ENCODE results near the gene TMCO6. TPM values are rescaled to one million over a fixed set of nuclear protein-coding genes. Genes with fewer than 3 reads are reported as not detected.

TMCO6 gene
- total RNA-seq (2022; extraction: Qiagen RNA extraction; ENCODE audit: low read depth) = 9.6 to 15.4 TPM (median 14.1 TPM) in 5 replicates

DNA sequence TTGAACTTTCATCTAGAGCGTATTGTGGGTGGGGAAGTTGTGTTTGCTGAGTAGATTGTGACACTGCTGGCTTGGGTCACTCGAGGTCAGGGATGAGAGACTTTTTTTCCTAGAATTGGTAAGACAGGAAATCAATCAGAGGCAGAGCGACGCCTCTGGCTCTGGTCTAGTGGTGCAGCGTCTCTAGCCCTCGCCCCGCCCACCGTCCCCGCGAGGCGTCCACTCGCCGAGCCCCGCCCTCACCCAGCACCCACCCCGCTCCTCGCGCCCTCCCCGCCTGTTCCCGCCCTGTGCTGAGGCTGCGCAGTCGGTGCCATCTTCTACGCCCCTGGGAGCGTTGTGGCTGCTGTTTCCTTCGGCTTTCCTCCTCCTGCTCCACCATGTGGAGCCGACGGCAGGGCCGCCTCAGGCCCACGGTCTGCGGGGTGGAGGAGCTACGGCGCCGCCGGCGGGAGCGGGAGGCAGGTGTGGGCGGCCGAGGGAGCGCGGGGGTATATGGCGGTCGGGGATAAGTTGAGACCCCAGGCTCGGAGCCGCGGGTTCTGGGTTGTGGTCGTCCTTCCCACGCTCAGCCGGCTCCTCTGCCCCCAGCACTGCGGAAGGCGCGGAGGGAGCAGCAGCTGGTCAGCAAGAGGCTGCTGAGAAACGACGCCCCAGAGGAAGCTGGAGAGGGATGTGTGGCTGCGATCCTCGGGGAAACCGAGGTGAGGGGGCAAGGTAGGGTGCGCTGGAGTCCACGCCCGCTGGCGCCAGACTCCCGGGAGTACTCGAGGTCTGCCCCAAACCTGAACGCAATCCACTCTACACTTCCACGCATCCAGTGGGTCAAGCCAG, at the start of gene TMCO6:
Gene TMCO6, plus strand, starts transcription at position 304 of the 834 bp plus-strand sequence. Its CDS starts 77 bp downstream, at position 381.

DNA sequence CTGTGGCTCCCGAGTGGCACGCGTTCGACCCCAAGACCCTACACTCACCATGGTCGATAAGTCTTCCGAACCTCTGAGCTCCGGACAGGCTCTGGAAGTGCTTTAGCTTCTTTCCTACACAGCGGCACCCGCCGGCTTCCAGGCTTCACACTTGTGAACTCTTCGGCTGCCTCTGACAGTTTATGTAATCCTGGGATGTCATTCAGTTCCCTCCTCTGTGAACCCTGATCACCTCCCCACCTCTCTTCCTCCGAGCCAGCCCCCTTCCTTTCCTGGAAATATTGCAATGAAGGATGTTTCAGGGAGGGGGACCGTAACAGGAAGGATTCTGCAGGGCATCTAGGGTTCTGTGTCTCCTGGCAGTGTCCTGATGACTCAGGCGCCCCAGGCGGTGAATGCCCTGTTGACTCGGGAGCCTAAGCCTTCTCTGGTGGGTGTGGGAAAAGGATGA, 6.2 kb upstream of the TMCO6 start, which contains the start of gene CD14:
Gene CD14, minus strand, starts transcription at position 155 of the 451 bp plus-strand sequence. Its CDS starts 104 bp downstream, at position 51.

DNA sequence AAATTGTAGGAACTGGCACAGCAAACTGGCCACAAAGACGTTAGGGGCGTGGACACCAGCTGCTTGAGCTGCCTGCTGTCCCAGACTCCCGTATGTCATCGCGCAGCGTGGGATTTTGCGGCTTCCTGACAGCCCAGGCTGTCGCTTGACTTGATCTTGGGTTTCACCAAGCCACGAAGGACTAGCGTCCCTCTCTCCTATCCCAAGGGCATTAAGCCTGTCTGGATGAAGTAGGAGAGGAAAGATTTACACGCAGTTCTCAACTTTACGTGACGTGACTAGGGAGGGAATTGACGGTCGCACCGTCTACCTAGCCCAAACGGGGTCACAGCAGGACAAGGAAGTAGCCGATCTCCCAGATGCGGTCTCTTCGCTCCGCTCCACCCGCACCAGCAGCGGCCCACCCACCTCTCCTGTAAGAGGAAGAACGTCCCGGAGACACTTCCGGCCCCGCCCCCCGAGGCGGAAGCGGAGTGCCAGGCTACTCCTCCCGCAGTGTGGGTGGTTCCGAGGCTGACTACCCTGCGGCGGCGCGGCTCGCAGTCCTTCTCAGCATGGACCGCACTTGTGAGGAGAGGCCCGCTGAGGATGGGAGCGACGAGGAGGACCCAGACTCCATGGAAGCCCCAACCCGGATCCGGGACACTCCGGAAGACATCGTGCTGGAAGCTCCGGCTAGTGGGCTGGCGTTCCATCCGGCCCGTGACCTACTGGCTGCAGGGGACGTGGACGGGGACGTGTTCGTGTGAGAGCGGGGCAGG, 25.3 kb downstream of the TMCO6 start, which contains the start of gene WDR55:
Gene WDR55, plus strand, starts transcription at position 546 of the 761 bp plus-strand sequence. Its CDS starts 9 bp downstream, at position 555.

DNA sequence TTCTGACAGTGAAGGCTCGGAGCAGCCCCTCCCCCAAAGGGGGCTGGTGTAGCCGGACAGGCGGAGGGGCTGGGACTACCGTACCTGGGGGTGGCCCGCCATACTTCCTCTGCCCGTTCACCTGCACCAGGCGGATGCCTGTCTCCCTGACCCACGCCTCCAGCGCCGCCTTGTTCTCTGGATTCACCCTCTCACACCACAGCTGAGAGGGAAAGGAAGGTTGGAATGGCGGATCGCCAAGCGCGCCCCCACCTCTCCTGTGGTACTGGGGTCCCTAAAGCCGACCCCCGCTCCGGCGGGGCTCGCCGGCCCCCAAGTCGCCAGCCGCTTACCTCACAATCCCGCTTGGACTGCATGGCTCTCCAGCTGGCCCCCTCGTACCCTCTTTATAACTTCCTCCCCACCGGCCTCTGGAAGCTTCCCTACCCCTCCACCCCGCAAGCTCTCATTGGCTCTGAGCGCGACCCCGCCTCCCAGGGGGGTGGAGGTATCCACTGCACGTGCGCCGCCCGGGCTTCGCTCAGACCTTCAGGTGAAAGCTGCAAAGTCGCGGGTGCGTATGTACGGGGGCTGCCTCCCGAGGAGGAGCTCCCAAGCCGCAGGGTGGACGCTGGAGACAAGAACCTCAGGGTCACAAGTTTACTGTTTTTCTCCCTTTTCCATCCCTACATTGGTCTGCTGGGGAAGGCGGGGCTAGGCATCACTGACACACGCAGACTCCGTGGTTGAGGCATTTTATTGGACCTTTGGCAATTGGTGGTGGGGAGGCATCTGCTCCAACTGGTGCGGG, 34.1 kb downstream of the TMCO6 start, which contains the start of gene DND1:
Gene DND1, minus strand, starts transcription at position 390 of the 790 bp plus-strand sequence. Its CDS starts 34 bp downstream, at position 356.

DNA sequence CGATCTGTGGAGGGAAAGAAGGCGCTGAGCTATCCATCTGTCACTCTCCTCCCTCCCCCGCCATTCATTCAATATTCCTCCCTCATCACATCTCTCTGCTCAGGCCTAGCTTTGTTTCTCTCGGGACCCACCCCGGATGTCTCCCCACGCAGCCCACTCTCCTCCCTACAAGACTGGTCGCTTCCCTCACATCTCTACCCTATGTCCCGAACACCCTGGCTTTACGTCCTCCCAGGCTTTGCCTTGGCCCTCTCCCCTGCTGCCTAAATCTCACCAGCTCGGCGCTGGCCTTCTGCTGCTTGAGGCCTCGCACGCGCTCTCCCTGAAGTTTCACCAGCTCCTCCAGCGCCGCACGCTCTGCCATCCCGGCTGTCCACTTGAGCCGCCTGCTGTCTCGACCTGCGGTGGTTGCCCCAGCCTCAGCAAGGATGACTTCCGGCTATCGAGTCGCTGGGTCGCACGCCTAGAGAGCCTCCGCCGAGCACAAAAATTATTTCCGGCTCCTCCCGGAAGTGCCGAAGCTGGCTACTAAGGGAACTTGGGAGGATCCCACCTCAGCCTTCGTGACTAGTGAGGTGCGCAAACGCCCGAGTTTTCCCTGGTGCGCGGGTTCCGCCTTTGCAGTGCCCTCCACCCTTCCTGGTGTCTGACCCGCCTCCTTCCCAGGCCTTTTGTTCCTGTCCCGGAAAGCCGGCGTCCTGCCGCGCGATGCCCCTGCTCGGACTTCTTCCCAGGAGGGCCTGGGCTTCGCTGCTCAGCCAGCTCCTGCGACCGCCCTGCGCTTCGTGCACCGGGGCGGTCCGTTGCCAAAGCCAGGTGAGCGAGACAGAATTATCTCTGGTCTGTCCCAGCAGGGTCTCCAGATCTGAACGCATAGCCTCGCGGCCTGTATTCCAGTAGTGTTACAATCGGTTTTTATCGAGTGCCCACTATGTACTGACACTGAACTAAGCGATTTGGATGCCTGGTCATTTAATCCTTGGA, 52.0 kb downstream of the TMCO6 start, which contains the start of the genes HARS1 and HARS2:
Gene HARS1, minus strand, starts transcription at position 430 of the 984 bp plus-strand sequence. Its CDS starts 66 bp downstream, at position 364.
Gene HARS2, plus strand, starts transcription at position 515 of the 984 bp plus-strand sequence. Its CDS starts 194 bp downstream, at position 709.

Other genes starting within 250 kb of the TMCO6 start
- gene ANKHD1, start 237.6 kb upstream of the TMCO6 start, total RNA-seq (2022; extraction: Qiagen RNA extraction; ENCODE audit: low read depth) = 45.2 to 56.1 TPM (median 54.2 TPM) in 5 replicates
- gene EIF4EBP3, start 91.8 kb upstream of the TMCO6 start, total RNA-seq (2022; extraction: Qiagen RNA extraction; ENCODE audit: low read depth) = 0.54 to 4.1 TPM (median 2.0 TPM) in 5 replicates
- 41.8 to 62.1 TPM (median 47.4 TPM) in 5 replicates for gene SRA1, start 82.0 kb upstream of the TMCO6 start, total RNA-seq (2022; extraction: Qiagen RNA extraction; ENCODE audit: low read depth)
- gene APBB3, start 74.9 kb upstream of the TMCO6 start, total RNA-seq (2022; extraction: Qiagen RNA extraction; ENCODE audit: low read depth) = 3.8 to 8.1 TPM (median 6.3 TPM) in 5 replicates
- 71.0 to 82.2 TPM (median 80.6 TPM) in 5 replicates for gene SLC35A4, start 74.6 kb upstream of the TMCO6 start, total RNA-seq (2022; extraction: Qiagen RNA extraction; ENCODE audit: low read depth)
- gene CD14, start 6.3 kb upstream of the TMCO6 start, total RNA-seq (2022; extraction: Qiagen RNA extraction; ENCODE audit: low read depth) = 3.2 to 5.6 TPM (median 3.9 TPM) in 5 replicates
- 112 to 142 TPM (median 122 TPM) in 5 replicates for gene NDUFA2, start 8.2 kb downstream of the TMCO6 start, total RNA-seq (2022; extraction: Qiagen RNA extraction; ENCODE audit: low read depth)
- 88.3 to 127 TPM (median 99.7 TPM) in 5 replicates for gene IK, start 8.4 kb downstream of the TMCO6 start, total RNA-seq (2022; extraction: Qiagen RNA extraction; ENCODE audit: low read depth)
- gene WDR55, start 25.5 kb downstream of the TMCO6 start, total RNA-seq (2022; extraction: Qiagen RNA extraction; ENCODE audit: low read depth) = 28.6 to 30.9 TPM (median 29.2 TPM) in 5 replicates
- 0.48 to 0.94 TPM (median 0.73 TPM) in 5 replicates for gene DND1, start 34.1 kb downstream of the TMCO6 start, total RNA-seq (2022; extraction: Qiagen RNA extraction; ENCODE audit: low read depth)
- 78.1 to 83.6 TPM (median 79.0 TPM) in 5 replicates for gene HARS1, start 51.9 kb downstream of the TMCO6 start, total RNA-seq (2022; extraction: Qiagen RNA extraction; ENCODE audit: low read depth)
- 35.4 to 42.8 TPM (median 37.5 TPM) in 5 replicates for gene HARS2, start 52.0 kb downstream of the TMCO6 start, total RNA-seq (2022; extraction: Qiagen RNA extraction; ENCODE audit: low read depth)
- gene ZMAT2, start 61.0 kb downstream of the TMCO6 start, total RNA-seq (2022; extraction: Qiagen RNA extraction; ENCODE audit: low read depth) = 83.4 to 128 TPM (median 104 TPM) in 5 replicates
- 0.15 to 0.34 TPM (median 0.21 TPM) in 4 of 5 replicates, not detected in the other for gene PCDHA1, start 146.7 kb downstream of the TMCO6 start, total RNA-seq (2022; extraction: Qiagen RNA extraction; ENCODE audit: low read depth)
- 0.03 to 0.06 TPM in 2 of 5 replicates, not detected in the others for gene PCDHA2, start 155.4 kb downstream of the TMCO6 start, total RNA-seq (2022; extraction: Qiagen RNA extraction; ENCODE audit: low read depth)
- 0.35 to 1.2 TPM (median 0.85 TPM) in 5 replicates for gene PCDHA3, start 161.6 kb downstream of the TMCO6 start, total RNA-seq (2022; extraction: Qiagen RNA extraction; ENCODE audit: low read depth)
- gene PCDHA4, start 167.6 kb downstream of the TMCO6 start, total RNA-seq (2022; extraction: Qiagen RNA extraction; ENCODE audit: low read depth) = 1.3 to 1.7 TPM (median 1.5 TPM) in 5 replicates
- 0.46 to 1.0 TPM (median 0.75 TPM) in 5 replicates for gene PCDHA5, start 182.2 kb downstream of the TMCO6 start, total RNA-seq (2022; extraction: Qiagen RNA extraction; ENCODE audit: low read depth)
- gene PCDHA6, start 188.5 kb downstream of the TMCO6 start, total RNA-seq (2022; extraction: Qiagen RNA extraction; ENCODE audit: low read depth) = 0.05 to 0.06 TPM (median 0.05 TPM) in 3 of 5 replicates, not detected in the others
- gene PCDHA7, start 194.8 kb downstream of the TMCO6 start, total RNA-seq (2022; extraction: Qiagen RNA extraction; ENCODE audit: low read depth) = 0.05 to 0.15 TPM (median 0.11 TPM) in 4 of 5 replicates, not detected in the other
- 0.06 to 0.12 TPM (median 0.09 TPM) in 3 of 5 replicates, not detected in the others for gene PCDHA8, start 201.7 kb downstream of the TMCO6 start, total RNA-seq (2022; extraction: Qiagen RNA extraction; ENCODE audit: low read depth)
- 0.04 TPM in 1 of 5 replicates, not detected in the others for gene PCDHA9, start 208.9 kb downstream of the TMCO6 start, total RNA-seq (2022; extraction: Qiagen RNA extraction; ENCODE audit: low read depth)
- gene PCDHA10, start 216.4 kb downstream of the TMCO6 start, total RNA-seq (2022; extraction: Qiagen RNA extraction; ENCODE audit: low read depth) = 0.01 to 0.05 TPM in 2 of 5 replicates, not detected in the others
- 0.08 to 0.11 TPM (median 0.10 TPM) in 4 of 5 replicates, not detected in the other for gene PCDHA11, start 229.5 kb downstream of the TMCO6 start, total RNA-seq (2022; extraction: Qiagen RNA extraction; ENCODE audit: low read depth)
- gene PCDHA12, start 235.9 kb downstream of the TMCO6 start, total RNA-seq (2022; extraction: Qiagen RNA extraction; ENCODE audit: low read depth) = 1.9 to 3.0 TPM (median 2.7 TPM) in 5 replicates
- 0.06 to 0.09 TPM in 2 of 5 replicates, not detected in the others for gene PCDHA13, start 242.7 kb downstream of the TMCO6 start, total RNA-seq (2022; extraction: Qiagen RNA extraction; ENCODE audit: low read depth)

All from A549 treated with RU486 at 1 μM for 4 hours (cell line).